IMR-90 (cell line): ENCODE measurements around the gene ERMP1. TPM values are rescaled to one million over a fixed set of nuclear protein-coding genes. Genes with fewer than 3 reads are reported as not detected.

Experiments
- ATAC-seq: fragments of 200-7000 bp; cut with Tn5 transposase; 2 replicates; pipeline ENCODE4 v1.9.1; 2020; ENCODE audit warnings: low read depth, mild to moderate bottlenecking, moderate library complexity
- BruUV-seq: library from RNA; stranded (reverse); fragments of 400-500 nt; replicated peaks from 2 replicates; lab custom pipeline; 2021; lab: Mats Ljungman, UMichigan
- CTCF ChIA-PET: fragments of 300-600 bp; formaldehyde crosslinking; extraction: SDS; loops from one replicate; lab custom pipeline; 2021; ENCODE audit warnings: antibody characterized with exemption; lab: Yijun Ruan, JAX
- POLR2A ChIA-PET: fragments of 300-600 bp; sonication (Branson Sonifier 250); formaldehyde crosslinking; loops from one replicate; lab custom pipeline; 2022; ENCODE audit warnings: antibody characterized with exemption; ENCODE audit not compliant: unreplicated experiment; lab: Charles Lee
- DNase-seq: peaks from one replicate; pipeline ENCODE4 v3.0.0; 2013
- H2AFZ ChIP-seq: replicated peaks from 2 replicates; pipeline ENCODE3; 2013; ENCODE audit warnings: low read length, mild to moderate bottlenecking; ENCODE audit not compliant: poor library complexity
- H2AK5ac ChIP-seq: 2 replicates; pipeline ENCODE4 v1.6.1; 2013; ENCODE audit warnings: low read depth, low read length, inconsistent platforms
- H2AK9ac ChIP-seq: replicated peaks from 2 replicates; pipeline ENCODE3; 2013; ENCODE audit warnings: mild to moderate bottlenecking, low read depth, low read length, moderate library complexity; ENCODE audit not compliant: poor library complexity
- H2BK120ac ChIP-seq: 2 replicates; pipeline ENCODE4 v1.6.1; 2013; ENCODE audit warnings: low read depth, low read length, inconsistent platforms
- H2BK15ac ChIP-seq: 3 replicates; pipeline ENCODE4 v1.6.1; 2013; ENCODE audit warnings: low read depth, low read length, inconsistent platforms
- H2BK20ac ChIP-seq: 2 replicates; pipeline ENCODE4 v1.6.1; 2013; ENCODE audit warnings: low read depth, mild to moderate bottlenecking, inconsistent platforms, low read length, moderate library complexity
- H2BK5ac ChIP-seq: 2 replicates; pipeline ENCODE4 v1.6.1; 2013; ENCODE audit warnings: mild to moderate bottlenecking, low read depth, low read length, inconsistent platforms; ENCODE audit not compliant: poor library complexity, severe bottlenecking
- H3K14ac ChIP-seq: replicated peaks from 2 replicates; pipeline ENCODE4 v1.6.1; 2013; ENCODE audit warnings: low read depth, low read length, inconsistent platforms
- H3K18ac ChIP-seq: 2 replicates; pipeline ENCODE4 v1.6.1; 2013; ENCODE audit warnings: low read depth, low read length, control low read depth
- H3K23ac ChIP-seq: 2 replicates; pipeline ENCODE4 v1.6.1; 2013; ENCODE audit warnings: low read depth, low read length, inconsistent platforms
- H3K27ac ChIP-seq: 2 replicates; pipeline ENCODE4 v1.5.1; 2013; ENCODE audit warnings: mild to moderate bottlenecking, control low read depth, low read length; ENCODE audit not compliant: insufficient read depth
- H3K27me3 ChIP-seq: 2 replicates; pipeline ENCODE4 v1.6.1; 2013; ENCODE audit warnings: low read length; ENCODE audit not compliant: control insufficient read depth, insufficient read depth
- H3K36me3 ChIP-seq: 2 replicates; pipeline ENCODE4 v1.6.1; 2013; ENCODE audit warnings: low read length, mixed read lengths; ENCODE audit not compliant: control insufficient read depth, insufficient read depth
- H3K4ac ChIP-seq: 2 replicates; pipeline ENCODE4 v1.6.1; 2013; ENCODE audit warnings: low read depth, low read length, inconsistent platforms
- H3K4me1 ChIP-seq: 2 replicates; pipeline ENCODE4 v1.6.1; 2013; ENCODE audit warnings: low read length, mixed read lengths; ENCODE audit not compliant: control insufficient read depth, insufficient read depth
- H3K4me2 ChIP-seq: 2 replicates; pipeline ENCODE4 v1.6.1; 2013; ENCODE audit warnings: low read depth, mild to moderate bottlenecking, control low read depth, low read length, moderate library complexity
- H3K4me3 ChIP-seq: 2 replicates; pipeline ENCODE4 v1.5.1; 2013; ENCODE audit warnings: low read depth, mild to moderate bottlenecking, control low read depth, low read length, moderate library complexity; ENCODE audit not compliant: insufficient read depth
- H3K56ac ChIP-seq: 2 replicates; pipeline ENCODE4 v1.6.1; 2013; ENCODE audit warnings: low read length, inconsistent platforms; ENCODE audit not compliant: insufficient read depth; ENCODE audit errors: extremely low read depth
- H3K79me1 ChIP-seq, 2 experiments: 2 replicates each; pipeline ENCODE4 v1.6.1; 2013; ENCODE audit warnings: low read length in 2 of 2, inconsistent platforms in 1 of 2, low read depth in 1 of 2
- H3K9ac ChIP-seq: 2 replicates; pipeline ENCODE4 v1.6.1; 2013; ENCODE audit warnings: low read depth, low read length, control low read depth
- H3K9me1 ChIP-seq: 2 replicates; pipeline ENCODE4 v1.6.1; 2013; ENCODE audit warnings: low read length, inconsistent platforms; ENCODE audit not compliant: insufficient read depth
- H3K9me3 ChIP-seq: 2 replicates; pipeline ENCODE4 v1.6.1; 2013; ENCODE audit warnings: low read length; ENCODE audit not compliant: control insufficient read depth, insufficient read depth
- H4K20me1 ChIP-seq: 2 replicates; pipeline ENCODE4 v1.6.1; 2013; ENCODE audit warnings: low read length, inconsistent platforms; ENCODE audit not compliant: insufficient read depth
- H4K5ac ChIP-seq: 2 replicates; pipeline ENCODE4 v1.6.1; 2013; ENCODE audit warnings: mild to moderate bottlenecking, low read depth, low read length, control low read depth
- H4K8ac ChIP-seq, 2 experiments: 2 replicates each; pipeline ENCODE4 v1.6.1; 2013; ENCODE audit warnings: low read depth in 2 of 2, low read length in 2 of 2, control low read depth in 1 of 2, inconsistent platforms in 1 of 2
- H4K91ac ChIP-seq: 2 replicates; pipeline ENCODE4 v1.6.1; 2013; ENCODE audit warnings: low read depth, low read length, inconsistent platforms; ENCODE audit not compliant: insufficient read depth
- CEBPB ChIP-seq: IDR thresholded peaks from 2 replicates; pipeline ENCODE4 v1.6.1; 2012; ENCODE audit warnings: low read depth, low read length, improper control_type of control experiment
- CHD1 ChIP-seq: IDR thresholded peaks from 2 replicates; pipeline ENCODE4 v1.6.1; 2012; ENCODE audit warnings: low read depth, low read length, improper control_type of control experiment
- ELK1 ChIP-seq: fragments of 150-350 bp; IDR thresholded peaks from 2 replicates; pipeline ENCODE4 v1.6.1; 2016; ENCODE audit warnings: low read depth, mild to moderate bottlenecking, low read length, moderate library complexity, borderline replicate concordance
- FOS ChIP-seq: fragments of 150-350 bp; IDR thresholded peaks from 2 replicates; pipeline ENCODE4 v1.6.1; 2016; ENCODE audit warnings: low read depth, low read length
- MAFK ChIP-seq: IDR thresholded peaks from 2 replicates; pipeline ENCODE4 v1.6.1; 2012; ENCODE audit warnings: low read depth, low read length, improper control_type of control experiment
- MAZ ChIP-seq: IDR thresholded peaks from 2 replicates; pipeline ENCODE4 v1.6.1; 2012; ENCODE audit warnings: low read depth, mild to moderate bottlenecking, low read length, improper control_type of control experiment, moderate library complexity, borderline replicate concordance
- NFE2L2 ChIP-seq: fragments of 150-350 bp; IDR thresholded peaks from 2 replicates; pipeline ENCODE4 v1.6.1; 2016; ENCODE audit warnings: low read depth, mild to moderate bottlenecking, low read length
- WGBS, 2 experiments: methylation state at CpG; one replicate each; pipeline versions ENCODE4 v1.1.5 to v1.1.7; 2013; ENCODE audit warnings: missing lambda C conversion rate in 2 of 2; ENCODE audit not compliant: insufficient read length in 1 of 2; ENCODE audit errors: extremely low coverage in 2 of 2; 5-methylcytosine and 5-hydroxymethylcytosine counted together
- dilution Hi-C: fragments of 300-500 bp; cut with HindIII; formaldehyde crosslinking; loops from one replicate; pipeline ENCODE4 v1.14.3; 2018; ENCODE audit warnings: low sequenced_read_pairs; ENCODE audit not compliant: unreplicated experiment
- in situ Hi-C: fragments of 300-500 bp; cut with MboI; formaldehyde crosslinking; loops from 3 replicates; pipeline ENCODE4 v1.14.3; 2019; ENCODE audit warnings: low sequenced_read_pairs, inconsistent platforms, mixed read lengths
- intact Hi-C: fragments of 100-400 bp; cut with micrococcal nuclease; formaldehyde crosslinking; loops from 2 replicates; pipeline ENCODE4 v1.10.0; 2022
- polyA plus RNA-seq, 3 experiments: library from polyadenylated mRNA; depleted of rRNA; stranded (reverse); fragments of >200 nt; gene quantifications; 2 replicates each; pipeline ENCODE4 v1.2.3, GENCODE V29; 2012; ENCODE audit warnings: low replicate concordance in 1 of 3
- total RNA-seq: library from RNA; depleted of rRNA; stranded (reverse); fragments of >200 nt; gene quantifications from 2 replicates; pipeline ENCODE4 v1.2.3, GENCODE V29; 2012
- TF ChIP-seq, protein P1 (sequence below): conservative IDR thresholded peaks from 2 replicates; pipeline ENCODE4 v1.5.1; 2012; ENCODE audit warnings: mild to moderate bottlenecking, low read depth, low read length, improper control_type of control experiment

Gene ERMP1
- total and polyA plus RNA-seq, 2 of the 4 experiments (the other 2 are of a cell fraction): 2.2 to 4.7 TPM

- no peak overlapping the region for H4K91ac ChIP-seq
- H2BK15ac ChIP-seq: no peak overlapping the region
- no peaks in the 10 kb centered on the region for H3K4me1 ChIP-seq
- DNase-seq: no peak
- H3K4me3 ChIP-seq: no peak overlapping the region
- no CpG with 5 or more reads among the region's 3 CpGs for WGBS, 2 experiments
- no peak overlapping the region for H2BK120ac ChIP-seq
- H4K5ac ChIP-seq: no peak overlapping the region
- H3K9me1 ChIP-seq: no peaks in the 10 kb centered on the region
- no peak overlapping the region for H2BK5ac ChIP-seq
- no peak overlapping the region for H4K8ac ChIP-seq
- H3K36me3 ChIP-seq: no peaks in the 10 kb centered on the region; the same call in 1 of the 2 replicates
- in situ Hi-C loops (no loop called here), intact Hi-C loops (no loop called here), dilution Hi-C loops (no loop called here)
- no peaks in the 10 kb centered on the region for H4K20me1 ChIP-seq
- no peak for TF ChIP-seq FOS
- no peak for TF ChIP-seq ELK1
- TF ChIP-seq MAFK: no peak
- TF ChIP-seq MAZ: no peak
- TF ChIP-seq, protein P1, sequence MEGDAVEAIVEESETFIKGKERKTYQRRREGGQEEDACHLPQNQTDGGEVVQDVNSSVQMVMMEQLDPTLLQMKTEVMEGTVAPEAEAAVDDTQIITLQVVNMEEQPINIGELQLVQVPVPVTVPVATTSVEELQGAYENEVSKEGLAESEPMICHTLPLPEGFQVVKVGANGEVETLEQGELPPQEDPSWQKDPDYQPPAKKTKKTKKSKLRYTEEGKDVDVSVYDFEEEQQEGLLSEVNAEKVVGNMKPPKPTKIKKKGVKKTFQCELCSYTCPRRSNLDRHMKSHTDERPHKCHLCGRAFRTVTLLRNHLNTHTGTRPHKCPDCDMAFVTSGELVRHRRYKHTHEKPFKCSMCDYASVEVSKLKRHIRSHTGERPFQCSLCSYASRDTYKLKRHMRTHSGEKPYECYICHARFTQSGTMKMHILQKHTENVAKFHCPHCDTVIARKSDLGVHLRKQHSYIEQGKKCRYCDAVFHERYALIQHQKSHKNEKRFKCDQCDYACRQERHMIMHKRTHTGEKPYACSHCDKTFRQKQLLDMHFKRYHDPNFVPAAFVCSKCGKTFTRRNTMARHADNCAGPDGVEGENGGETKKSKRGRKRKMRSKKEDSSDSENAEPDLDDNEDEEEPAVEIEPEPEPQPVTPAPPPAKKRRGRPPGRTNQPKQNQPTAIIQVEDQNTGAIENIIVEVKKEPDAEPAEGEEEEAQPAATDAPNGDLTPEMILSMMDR: no peak
- no peak for TF ChIP-seq CHD1
- TF ChIP-seq CEBPB: no peak
- TF ChIP-seq NFE2L2: no peak
- H3K27ac ChIP-seq: no peak overlapping the region
- ChIA-PET CTCF (no interaction called here), POLR2A (no interaction called here)
- no peak overlapping the region for H3K56ac ChIP-seq
- no peak overlapping the region for H2AFZ ChIP-seq
- BruUV-seq: no TSS peak
- no peak overlapping the region for H3K4me2 ChIP-seq
- H3K14ac ChIP-seq: no peak overlapping the region
- no peak overlapping the region for H3K23ac ChIP-seq
- no peak overlapping the region for H3K4ac ChIP-seq
- no peaks in the 10 kb centered on the region for H3K9me3 ChIP-seq
- no peak overlapping the region for H2AK5ac ChIP-seq
- H3K18ac ChIP-seq: no peak overlapping the region
- no peak for ATAC-seq
- no peaks in the 10 kb centered on the region for H3K79me1 ChIP-seq
- no peaks in the 10 kb centered on the region for H3K27me3 ChIP-seq
- no peak overlapping the region for H3K9ac ChIP-seq
- H2AK9ac ChIP-seq: no peak overlapping the region
- no peak overlapping the region for H2BK20ac ChIP-seq
These were observed 31.2 kb downstream of the ERMP1 start for GRCh38 chr9:5801739-5802113.
